ENCODE measurements around the gene SNX22. TPM values are rescaled to one million over a fixed set of nuclear protein-coding genes. Genes with fewer than 3 reads are reported as not detected.

The SNX22 gene
- total RNA-seq, 6 donors from 2014 or later = 9.6 to 44.0 (median 24.8) TPM

DNA sequence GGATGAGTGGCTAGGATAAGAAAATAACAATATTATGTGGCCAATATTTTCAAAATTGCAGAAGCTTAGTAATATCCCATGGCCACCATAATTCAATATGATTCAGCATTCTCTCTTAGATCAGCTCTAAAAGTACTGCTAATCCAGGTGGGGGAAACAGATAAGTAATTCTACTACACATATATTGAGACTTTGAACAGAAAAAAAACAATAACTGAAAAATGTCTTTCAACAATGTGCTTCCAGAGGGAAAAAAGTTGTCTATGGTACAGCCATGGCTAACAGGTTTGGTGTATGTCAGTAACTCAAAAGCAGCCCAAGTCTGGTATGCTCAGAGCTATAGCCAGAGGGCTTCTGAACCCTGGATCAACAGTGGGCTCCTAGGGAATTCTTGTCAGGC is 53.7 kb downstream of the SNX22 start:
- TF ChIP-seq POLR2A (IDR thresholded peaks at IDR 0.05) (no peak), POLR2AphosphoS5 (IDR thresholded peaks at IDR 0.05) (no peak), EP300 (IDR thresholded peaks at IDR 0.05) (no peak)
- TF ChIP-seq, protein P1, sequence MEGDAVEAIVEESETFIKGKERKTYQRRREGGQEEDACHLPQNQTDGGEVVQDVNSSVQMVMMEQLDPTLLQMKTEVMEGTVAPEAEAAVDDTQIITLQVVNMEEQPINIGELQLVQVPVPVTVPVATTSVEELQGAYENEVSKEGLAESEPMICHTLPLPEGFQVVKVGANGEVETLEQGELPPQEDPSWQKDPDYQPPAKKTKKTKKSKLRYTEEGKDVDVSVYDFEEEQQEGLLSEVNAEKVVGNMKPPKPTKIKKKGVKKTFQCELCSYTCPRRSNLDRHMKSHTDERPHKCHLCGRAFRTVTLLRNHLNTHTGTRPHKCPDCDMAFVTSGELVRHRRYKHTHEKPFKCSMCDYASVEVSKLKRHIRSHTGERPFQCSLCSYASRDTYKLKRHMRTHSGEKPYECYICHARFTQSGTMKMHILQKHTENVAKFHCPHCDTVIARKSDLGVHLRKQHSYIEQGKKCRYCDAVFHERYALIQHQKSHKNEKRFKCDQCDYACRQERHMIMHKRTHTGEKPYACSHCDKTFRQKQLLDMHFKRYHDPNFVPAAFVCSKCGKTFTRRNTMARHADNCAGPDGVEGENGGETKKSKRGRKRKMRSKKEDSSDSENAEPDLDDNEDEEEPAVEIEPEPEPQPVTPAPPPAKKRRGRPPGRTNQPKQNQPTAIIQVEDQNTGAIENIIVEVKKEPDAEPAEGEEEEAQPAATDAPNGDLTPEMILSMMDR (IDR thresholded peaks at IDR 0.05) = no peak
- Histone ChIP-seq H3K36me3 (peaks cover 5 to 49% (median 20%) of the 10 kb centered on the region in 4 donors), H3K9me3 (no peaks in the 10 kb centered on the region), H3K4me3 (no peak overlapping the region), H3K27me3 (no peaks in the 10 kb centered on the region), H3K4me1 (no peaks in the 10 kb centered on the region), H3K27ac (no peak overlapping the region)
- no peak for DNase-seq
- ATAC-seq (ENCODE audit: low FRiP score in 2 of 2) = no peak

Small RNA genes within 50 kb of the gene (small RNA-seq; reads per million reads assigned to genes)
- gene RF00019 = 0 reads per million in 4 donors

Other genes starting within 250 kb of the SNX22 start
- 100 to 1,000 TPM in 4 of 6 donors, 10 to 100 TPM in 2; 58.3 to 270 (median 136) TPM for gene DAPK2, start 105.2 kb upstream of the SNX22 start, total RNA-seq
- 10 to 100 TPM; 38.8 to 70.3 (median 49.2) TPM for gene CIAO2A, start 57.9 kb upstream of the SNX22 start, total RNA-seq
- 100 to 1,000 TPM; 103 to 234 (median 154) TPM for gene SNX1, start 55.7 kb upstream of the SNX22 start, total RNA-seq
- 100 to 1,000 TPM in 5 of 6 donors, 10 to 100 TPM in 1; 87.0 to 497 (median 286) TPM for gene PPIB, start 11.3 kb downstream of the SNX22 start, total RNA-seq
- gene CSNK1G1, start 204.4 kb downstream of the SNX22 start, total RNA-seq = 10 to 100 TPM; 14.8 to 49.6 (median 19.6) TPM
- gene PCLAF, start 229.7 kb downstream of the SNX22 start, total RNA-seq = 1 to 10 TPM in 4 of 6 donors, not detected in 2; 1.6 to 3.6 (median 2.0) TPM
- 10 to 100 TPM; 10.9 to 48.2 (median 20.4) TPM for gene TRIP4, start 236.1 kb downstream of the SNX22 start, total RNA-seq

Data from upper lobe of left lung (tissue), 6 donors.